NCI-H69 (cell line): Measurements from ENCODE around the gene DKK1.

ENCODE experiments used
- DNase-seq: peaks from one replicate; lab custom pipeline; 2025; lab: John Stamatoyannopoulos, UW

The DKK1 gene

DNA sequence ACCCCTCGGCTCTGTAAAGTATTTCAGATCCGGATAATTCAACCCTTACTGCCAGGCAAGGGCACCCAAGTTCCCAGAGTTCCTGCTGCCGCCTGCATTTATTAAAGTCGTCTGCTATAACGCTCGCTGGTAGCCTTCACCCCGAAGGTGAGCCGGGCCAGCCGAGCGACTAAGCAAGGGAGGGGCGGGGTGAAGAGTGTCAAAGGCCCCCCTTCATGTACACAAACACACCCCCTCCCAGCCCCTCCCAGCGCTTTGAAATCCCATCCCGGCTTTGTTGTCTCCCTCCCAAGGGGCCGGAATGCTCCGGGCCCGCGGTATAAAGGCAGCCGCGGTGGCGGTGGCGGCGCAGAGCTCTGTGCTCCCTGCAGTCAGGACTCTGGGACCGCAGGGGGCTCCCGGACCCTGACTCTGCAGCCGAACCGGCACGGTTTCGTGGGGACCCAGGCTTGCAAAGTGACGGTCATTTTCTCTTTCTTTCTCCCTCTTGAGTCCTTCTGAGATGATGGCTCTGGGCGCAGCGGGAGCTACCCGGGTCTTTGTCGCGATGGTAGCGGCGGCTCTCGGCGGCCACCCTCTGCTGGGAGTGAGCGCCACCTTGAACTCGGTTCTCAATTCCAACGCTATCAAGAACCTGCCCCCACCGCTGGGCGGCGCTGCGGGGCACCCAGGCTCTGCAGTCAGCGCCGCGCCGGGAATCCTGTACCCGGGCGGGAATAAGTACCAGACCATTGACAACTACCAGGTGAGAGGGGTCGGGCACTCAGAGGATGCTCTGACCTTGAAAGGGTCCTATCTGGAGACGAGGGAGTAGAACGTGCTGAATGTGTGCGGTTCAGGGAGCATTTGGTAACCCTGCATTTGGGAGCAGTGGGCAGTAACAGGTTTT, at the start of gene DKK1:
DKK1 (plus strand) TSS at position 349 of the 889 bp plus-strand sequence; CDS start at position 503, 154 bp downstream.
- peak; percentile 57 for DNase-seq

- peak; percentile 8 for DNase-seq
These were observed 48.8 kb upstream of the DKK1 start for GRCh38 chr10:52265131-52265926.

GRCh38 chr10:52266858-52267257, 47.2 kb upstream of the DKK1 start:
- DNase-seq = no peak

- no peak for DNase-seq
These were observed 45.3 kb upstream of the DKK1 start for GRCh38 chr10:52268790-52269189.

GRCh38 chr10:52269233-52269632, 44.8 kb upstream of the DKK1 start:
- DNase-seq = no peak

GRCh38 chr10:52276163-52276562, 37.9 kb upstream of the DKK1 start:
- no peak for DNase-seq

DNA sequence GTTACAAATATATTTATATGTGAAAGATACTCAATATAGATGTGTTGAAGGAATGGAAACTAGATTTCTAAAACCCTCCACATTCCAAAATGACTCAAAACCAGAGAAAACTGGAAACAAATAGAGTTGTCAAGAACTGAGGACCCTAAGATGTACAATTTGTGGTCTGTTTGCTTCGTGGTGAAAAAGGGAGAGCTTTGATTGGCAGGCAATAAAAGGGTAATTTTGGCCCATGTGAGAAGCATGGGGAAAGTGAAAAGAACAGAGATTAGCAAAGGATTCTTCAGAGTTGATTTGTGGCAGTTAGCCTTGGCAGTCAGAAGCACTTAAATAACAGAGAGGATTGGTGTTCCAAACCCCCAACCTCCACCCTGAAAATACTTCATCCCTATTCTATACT, 37.1 kb upstream of the DKK1 start:
- DNase-seq = no peak

GRCh38 chr10:52279546-52279945, 34.5 kb upstream of the DKK1 start:
- no peak for DNase-seq

- no peak for DNase-seq
These were observed 34.0 kb upstream of the DKK1 start for GRCh38 chr10:52280051-52280450.

DNA sequence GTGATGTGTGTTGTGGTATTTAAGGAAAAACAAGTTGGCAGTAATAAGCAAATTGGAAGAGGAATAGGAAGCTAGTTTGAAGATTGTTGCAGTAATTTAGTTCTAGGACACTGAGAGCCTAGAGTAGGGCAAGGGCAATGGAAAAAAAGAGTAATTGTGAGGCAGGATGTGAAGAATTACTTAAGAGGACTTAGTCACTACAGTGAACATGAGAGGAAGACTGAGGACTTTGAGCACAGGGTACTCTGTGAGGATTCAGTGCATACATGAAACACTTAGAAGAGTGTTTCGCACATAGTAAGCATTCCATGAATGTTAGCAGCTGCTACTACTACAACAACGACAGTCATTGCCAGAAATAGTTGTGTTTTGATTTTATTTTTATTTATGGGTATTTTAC, 30.9 kb upstream of the DKK1 start:
- no peak for DNase-seq

GRCh38 chr10:52284416-52285013, 29.6 kb upstream of the DKK1 start:
- DNase-seq = no peak

DNA sequence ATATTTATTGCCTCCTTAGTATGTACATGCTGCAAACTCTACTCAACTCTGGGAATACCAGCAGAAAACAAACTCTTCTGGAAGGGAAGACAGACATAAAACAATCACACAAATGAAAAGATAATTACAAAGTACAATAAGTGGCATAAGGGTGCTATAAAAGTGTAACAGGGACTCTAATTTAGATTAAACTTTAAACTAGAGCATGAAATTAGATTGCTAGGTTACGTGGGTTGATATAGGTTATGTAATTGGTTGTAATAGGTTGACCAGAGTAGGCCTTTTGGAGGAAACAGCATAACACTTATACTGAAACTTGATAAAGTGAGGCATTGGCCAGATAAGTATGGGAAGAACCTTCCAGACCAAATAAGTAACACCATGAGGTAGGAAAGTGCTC, 26.2 kb upstream of the DKK1 start:
- DNase-seq = no peak

- no peak for DNase-seq
These were observed 16.3 kb upstream of the DKK1 start for GRCh38 chr10:52297747-52298146.

GRCh38 chr10:52300599-52301277, 13.3 kb upstream of the DKK1 start:
- peak; percentile 9 for DNase-seq

DNA sequence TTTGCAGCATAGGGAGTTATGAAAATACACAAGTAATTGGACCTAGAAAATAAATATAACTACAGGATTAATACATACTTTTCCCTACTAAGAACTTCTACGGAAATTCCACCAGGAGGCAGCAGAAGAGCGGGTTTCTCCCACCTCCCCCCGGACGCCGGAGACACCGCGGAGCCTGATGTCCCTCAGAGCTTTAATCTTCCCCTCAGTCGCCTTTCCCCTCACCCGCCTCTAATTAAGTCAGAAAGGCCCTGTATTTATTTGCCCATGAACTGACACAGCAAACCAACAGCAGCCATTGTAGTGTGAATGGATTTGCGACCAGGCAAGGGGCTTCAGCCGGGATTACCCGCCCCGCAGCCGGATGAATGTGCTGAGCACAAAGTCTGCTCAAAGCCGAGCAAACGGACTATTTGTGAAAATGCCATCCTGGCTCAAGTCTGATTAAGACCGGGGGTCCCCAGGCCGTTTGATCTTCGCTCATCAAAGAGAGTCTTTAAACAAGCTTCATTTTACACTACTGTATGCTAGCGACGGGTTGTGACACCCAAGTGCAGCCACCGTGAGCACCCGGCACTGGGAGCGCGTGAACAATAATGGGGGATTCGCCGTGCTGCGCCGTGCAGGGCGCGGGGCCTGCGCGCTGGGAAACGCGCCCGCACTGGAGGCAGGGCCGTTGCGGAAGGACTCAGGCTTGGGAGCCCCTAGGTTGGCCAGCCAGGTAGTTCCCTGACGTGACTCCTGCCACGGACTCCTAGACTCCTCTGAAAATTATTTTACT, 5.6 kb upstream of the DKK1 start:
- peak; percentile 64 for DNase-seq

DNA sequence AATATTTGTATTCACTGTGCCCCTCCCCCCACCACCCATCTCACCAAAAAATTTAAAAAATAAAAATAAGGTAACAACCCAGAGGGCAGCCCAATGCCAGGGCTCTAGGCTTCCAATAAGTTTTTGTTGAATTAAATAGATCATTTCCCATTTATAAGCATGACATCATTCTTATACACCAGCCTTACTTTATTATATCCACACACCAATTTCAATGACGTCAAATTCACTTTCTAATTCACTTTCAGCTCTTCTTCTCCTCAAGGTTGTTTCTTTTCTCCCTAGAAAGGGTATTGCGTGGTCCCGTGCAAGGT, 1.2 kb upstream of the DKK1 start:
- no peak for DNase-seq

- peak; percentile 33 for DNase-seq
These were observed 687 bp upstream of the DKK1 start for GRCh38 chr10:52313256-52313932.

DNA sequence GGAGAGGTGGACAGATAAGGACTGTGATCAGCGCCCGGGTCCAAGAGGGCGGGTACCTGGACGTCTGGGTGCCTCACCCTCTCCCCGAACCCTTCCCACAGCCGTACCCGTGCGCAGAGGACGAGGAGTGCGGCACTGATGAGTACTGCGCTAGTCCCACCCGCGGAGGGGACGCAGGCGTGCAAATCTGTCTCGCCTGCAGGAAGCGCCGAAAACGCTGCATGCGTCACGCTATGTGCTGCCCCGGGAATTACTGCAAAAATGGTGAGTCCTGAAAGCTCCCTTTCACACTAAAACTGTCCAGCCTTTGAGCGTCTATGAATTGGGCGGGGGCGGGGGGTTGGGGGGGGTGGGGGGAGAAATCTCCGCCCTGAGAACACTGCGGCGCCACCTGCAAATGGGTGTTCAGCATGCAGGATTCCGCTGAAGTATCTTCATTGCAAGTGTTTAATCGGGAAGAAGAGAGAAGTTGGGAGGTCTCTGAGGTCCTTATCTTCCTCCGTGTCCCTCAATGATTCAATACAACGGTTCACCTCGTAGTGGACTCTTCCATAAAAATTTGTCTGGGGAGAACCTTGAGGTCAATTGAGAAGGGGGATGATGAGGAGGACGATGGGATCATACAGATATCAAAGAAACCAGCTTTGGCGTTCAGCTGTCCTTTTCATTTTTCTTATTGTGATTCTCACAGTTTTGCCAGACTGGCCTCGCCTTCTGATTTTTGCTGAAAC, 906 bp downstream of the DKK1 start:
- DNase-seq = peak; percentile 15

DNA sequence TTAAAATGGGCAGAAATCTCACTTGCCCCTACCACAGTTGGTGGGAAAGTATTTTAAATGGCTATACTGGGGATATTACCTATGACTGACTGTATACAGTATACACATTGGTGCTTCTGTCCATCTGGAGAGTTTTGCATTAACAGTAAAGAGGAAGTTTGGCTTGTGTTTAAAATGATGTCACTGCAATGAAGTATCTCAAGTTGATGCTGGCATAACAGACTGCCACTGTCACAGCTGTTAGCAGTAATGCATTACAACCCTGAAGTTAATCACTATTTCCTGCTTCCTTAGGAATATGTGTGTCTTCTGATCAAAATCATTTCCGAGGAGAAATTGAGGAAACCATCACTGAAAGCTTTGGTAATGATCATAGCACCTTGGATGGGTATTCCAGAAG, 1.9 kb downstream of the DKK1 start:
- no peak for DNase-seq

DNA sequence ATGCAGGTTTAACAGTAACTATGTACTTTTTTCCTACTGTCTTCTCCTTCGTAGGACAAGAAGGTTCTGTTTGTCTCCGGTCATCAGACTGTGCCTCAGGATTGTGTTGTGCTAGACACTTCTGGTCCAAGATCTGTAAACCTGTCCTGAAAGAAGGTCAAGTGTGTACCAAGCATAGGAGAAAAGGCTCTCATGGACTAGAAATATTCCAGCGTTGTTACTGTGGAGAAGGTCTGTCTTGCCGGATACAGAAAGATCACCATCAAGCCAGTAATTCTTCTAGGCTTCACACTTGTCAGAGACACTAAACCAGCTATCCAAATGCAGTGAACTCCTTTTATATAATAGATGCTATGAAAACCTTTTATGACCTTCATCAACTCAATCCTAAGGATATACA, 2.4 kb downstream of the DKK1 start:
- DNase-seq = no peak
